ENCODE measurements around the gene LPP. TPM values are rescaled to one million over a fixed set of nuclear protein-coding genes. Genes with fewer than 3 reads are reported as not detected.

Gene LPP
- total RNA-seq, 2 donors from 2014 or later: 170 to 246 TPM

DNA sequence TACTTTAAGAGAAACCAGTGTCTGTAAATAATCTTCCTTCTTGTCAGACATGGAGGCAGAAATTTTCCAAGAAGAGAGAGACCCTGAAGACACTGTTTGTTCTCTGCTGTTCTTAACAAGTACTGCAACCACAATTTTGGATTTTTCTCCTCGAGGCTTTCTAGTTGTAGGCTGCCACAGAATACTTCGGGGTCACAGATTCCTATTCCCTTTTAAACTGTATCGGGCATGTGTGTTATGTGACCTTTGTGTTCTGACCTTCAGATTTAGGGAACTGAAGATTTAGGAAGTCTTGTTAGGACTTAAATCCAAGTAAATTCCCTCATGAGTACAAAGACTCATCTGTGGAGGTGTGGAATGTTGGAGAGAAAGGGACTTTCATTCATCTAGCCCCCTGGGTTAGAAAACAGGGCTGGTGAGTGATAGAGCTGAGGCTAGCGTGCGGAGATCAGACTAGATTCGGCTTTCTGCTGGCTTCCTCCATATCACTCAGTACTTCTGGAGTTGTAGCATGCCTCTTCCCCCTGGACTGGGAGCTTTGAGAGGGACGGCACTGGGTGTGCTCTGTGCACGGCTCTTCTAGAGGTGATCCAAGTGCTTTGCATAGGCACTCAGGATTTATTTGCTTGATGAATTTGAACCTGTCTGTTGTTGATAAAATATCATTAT lies 237.0 kb downstream of the LPP start:
- no peak overlapping the region for H3K9ac ChIP-seq (ENCODE audit: low read depth in 2 of 2, low read length in 2 of 2)
- intact Hi-C loops (cut with DNase I): no loop called here
- H3K4me1 ChIP-seq: no peaks in the 10 kb centered on the region

DNA sequence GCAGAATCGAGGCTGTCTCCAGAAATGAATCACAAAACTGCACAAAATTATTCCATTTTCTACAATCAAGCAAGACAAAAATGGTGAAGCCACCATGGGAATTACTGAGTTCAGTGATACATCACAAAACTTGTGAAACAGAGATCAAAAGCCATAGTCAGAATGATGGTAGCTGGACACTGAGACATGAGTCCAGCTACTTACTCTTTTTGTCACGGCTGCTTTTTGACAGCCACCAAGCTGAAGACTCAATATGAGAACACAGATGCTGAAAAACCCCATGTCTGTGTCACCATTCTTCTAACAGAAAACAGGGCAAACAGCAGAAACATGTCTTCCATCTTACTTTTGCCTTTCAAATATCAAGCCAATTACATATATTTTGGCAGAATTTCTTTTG lies 237.6 kb downstream of the LPP start:
- Histone ChIP-seq H3K27me3 (no peaks in the 10 kb centered on the region), H3K9ac (ENCODE audit: low read depth in 2 of 2, low read length in 2 of 2) (no peak overlapping the region), H3K9me3 (no peaks in the 10 kb centered on the region), H3K27ac (no peak overlapping the region), H3K4me3 (no peak overlapping the region), H3K36me3 (no peaks in the 10 kb centered on the region), H3K4me1 (no peaks in the 10 kb centered on the region)
- TF ChIP-seq, protein P1, sequence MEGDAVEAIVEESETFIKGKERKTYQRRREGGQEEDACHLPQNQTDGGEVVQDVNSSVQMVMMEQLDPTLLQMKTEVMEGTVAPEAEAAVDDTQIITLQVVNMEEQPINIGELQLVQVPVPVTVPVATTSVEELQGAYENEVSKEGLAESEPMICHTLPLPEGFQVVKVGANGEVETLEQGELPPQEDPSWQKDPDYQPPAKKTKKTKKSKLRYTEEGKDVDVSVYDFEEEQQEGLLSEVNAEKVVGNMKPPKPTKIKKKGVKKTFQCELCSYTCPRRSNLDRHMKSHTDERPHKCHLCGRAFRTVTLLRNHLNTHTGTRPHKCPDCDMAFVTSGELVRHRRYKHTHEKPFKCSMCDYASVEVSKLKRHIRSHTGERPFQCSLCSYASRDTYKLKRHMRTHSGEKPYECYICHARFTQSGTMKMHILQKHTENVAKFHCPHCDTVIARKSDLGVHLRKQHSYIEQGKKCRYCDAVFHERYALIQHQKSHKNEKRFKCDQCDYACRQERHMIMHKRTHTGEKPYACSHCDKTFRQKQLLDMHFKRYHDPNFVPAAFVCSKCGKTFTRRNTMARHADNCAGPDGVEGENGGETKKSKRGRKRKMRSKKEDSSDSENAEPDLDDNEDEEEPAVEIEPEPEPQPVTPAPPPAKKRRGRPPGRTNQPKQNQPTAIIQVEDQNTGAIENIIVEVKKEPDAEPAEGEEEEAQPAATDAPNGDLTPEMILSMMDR (IDR thresholded peaks at IDR 0.05): no peak
- no peak for DNase-seq
- intact Hi-C loops (cut with DNase I): no loop called here

More for the DNA sequence above, 237.0 kb downstream of the LPP start:
- DNase-seq: no peak
- TF ChIP-seq, protein P1 (IDR thresholded peaks at IDR 0.05): no peak
- Histone ChIP-seq H3K36me3 (no peaks in the 10 kb centered on the region), H3K9me3 (no peaks in the 10 kb centered on the region), H3K27ac (peak overlapping the region; percentile 13), H3K27me3 (no peaks in the 10 kb centered on the region), H3K4me3 (no peak overlapping the region)

- Histone ChIP-seq H3K9me3 (no peaks in the 10 kb centered on the region), H3K4me3 (no peak overlapping the region), H3K9ac (ENCODE audit: low read depth in 2 of 2, low read length in 2 of 2) (no peak overlapping the region), H3K4me1 (no peaks in the 10 kb centered on the region), H3K36me3 (no peaks in the 10 kb centered on the region), H3K27ac (no peak overlapping the region), H3K27me3 (no peaks in the 10 kb centered on the region)
- no peak for DNase-seq
- intact Hi-C loops (cut with DNase I): no loop called here
- TF ChIP-seq, protein P1 (IDR thresholded peaks at IDR 0.05): no peak
These were observed 238.1 kb downstream of the LPP start for GRCh38 chr3:188392076-188392475.

- Histone ChIP-seq H3K36me3 (no peaks in the 10 kb centered on the region), H3K4me1 (no peaks in the 10 kb centered on the region), H3K27me3 (no peaks in the 10 kb centered on the region), H3K9ac (ENCODE audit: low read depth in 2 of 2, low read length in 2 of 2) (no peak overlapping the region), H3K4me3 (no peak overlapping the region), H3K27ac (no peak overlapping the region), H3K9me3 (no peaks in the 10 kb centered on the region)
- TF ChIP-seq, protein P1 (IDR thresholded peaks at IDR 0.05): no peak
- no peak for DNase-seq
- intact Hi-C loops (cut with DNase I): no loop called here
These were observed 240.7 kb downstream of the LPP start for GRCh38 chr3:188394623-188395022.

DNA sequence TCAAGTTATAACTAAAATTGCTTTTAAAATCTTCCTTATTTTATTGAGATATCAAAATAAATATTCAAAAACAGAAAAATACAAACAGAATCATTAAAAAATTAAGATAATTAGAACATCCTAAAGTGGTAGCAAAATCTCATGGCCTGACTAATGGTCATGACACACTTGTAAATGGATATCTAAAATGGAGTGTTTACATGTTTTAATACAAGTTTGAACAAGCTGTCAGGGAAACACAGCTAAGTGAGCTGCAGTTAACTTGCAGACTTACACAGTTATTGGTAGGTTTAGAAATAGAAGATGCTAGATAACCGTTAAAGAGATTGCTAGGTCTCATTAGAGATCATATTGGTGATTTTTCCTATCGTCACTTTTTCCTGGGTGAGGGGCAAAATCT lies 242.3 kb downstream of the LPP start:
- Histone ChIP-seq H3K9me3 (no peaks in the 10 kb centered on the region), H3K4me1 (no peaks in the 10 kb centered on the region), H3K27me3 (no peaks in the 10 kb centered on the region), H3K4me3 (no peak overlapping the region), H3K36me3 (no peaks in the 10 kb centered on the region), H3K9ac (ENCODE audit: low read depth in 2 of 2, low read length in 2 of 2) (no peak overlapping the region), H3K27ac (no peak overlapping the region)
- TF ChIP-seq, protein P1 (IDR thresholded peaks at IDR 0.05): no peak
- intact Hi-C loops (cut with DNase I): no loop called here
- DNase-seq: no peak

All from colonic mucosa (tissue), 4 donors.